ENCODE measurements around the gene IGSF3.

DNA sequence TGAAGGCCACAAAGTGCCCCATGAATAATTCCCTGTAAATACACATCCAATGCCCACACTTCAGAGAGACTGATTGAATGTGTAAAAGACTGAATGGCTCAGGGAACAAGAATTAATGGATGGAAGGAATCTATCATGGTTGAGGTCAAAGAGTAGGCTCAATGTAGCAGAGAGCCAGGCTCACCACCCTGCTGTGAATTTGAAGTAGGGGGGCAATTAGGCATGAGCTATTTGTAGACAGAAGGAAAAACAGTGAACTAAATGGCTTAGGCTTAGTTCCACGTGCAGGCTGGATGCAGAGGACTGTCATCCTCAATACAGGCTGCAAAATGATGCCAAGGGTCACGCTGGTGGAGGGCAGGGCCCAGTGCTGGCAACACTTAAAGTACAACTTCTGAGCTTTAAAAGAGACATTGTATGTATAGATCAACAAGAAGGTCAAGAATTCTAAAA is 22.9 kb upstream of the IGSF3 start:
- TF ChIP-seq POLR2AphosphoS5 (IDR thresholded peaks at IDR 0.05; ENCODE audit: low read depth, low read length), result no peak
- TF ChIP-seq TAF1 (IDR thresholded peaks at IDR 0.05; ENCODE audit: borderline replicate concordance, low read depth, low read length), result no peak
- no peak for TF ChIP-seq POLR2A (IDR thresholded peaks at IDR 0.05; ENCODE audit: low read depth, low read length)
